HFFc6 (cell line): Measurements from ENCODE around the gene ZSCAN5A. TPM values are rescaled to one million over a fixed set of nuclear protein-coding genes. Genes with fewer than 3 reads are reported as not detected.
"Not testable (repeated sequence)": the region's sequence is repeated elsewhere in the genome, so short reads cannot be mapped to it uniquely, and the experiment has no call there.

ENCODE experiments used
- DNase-seq: peaks from one replicate; pipeline ENCODE4 v3.0.0-alpha.2; 2018
- H3K27ac Mint-ChIP-seq: 2 replicates; pipeline ENCODE4 v1.8.0; 2020; ENCODE audit warnings: mild to moderate bottlenecking, mixed read lengths
- H3K27me3 Mint-ChIP-seq: 2 replicates; pipeline ENCODE4 v1.8.0; 2021; ENCODE audit warnings: mild to moderate bottlenecking, moderate library complexity, mixed read lengths; ENCODE audit not compliant: insufficient read depth
- H3K36me3 Mint-ChIP-seq: 2 replicates; pipeline ENCODE4 v1.8.0; 2021; ENCODE audit warnings: low read depth, mixed read lengths
- H3K4me1 Mint-ChIP-seq: 2 replicates; pipeline ENCODE4 v1.8.0; 2020; ENCODE audit warnings: low read depth, mixed read lengths
- H3K4me3 Mint-ChIP-seq: 2 replicates; pipeline ENCODE4 v1.8.0; 2020; ENCODE audit warnings: mild to moderate bottlenecking, moderate library complexity, mixed read lengths
- H3K9me3 Mint-ChIP-seq: 2 replicates; pipeline ENCODE4 v1.8.0; 2020; ENCODE audit warnings: mild to moderate bottlenecking, mixed read lengths
- total RNA-seq, 6 experiments: library from RNA; stranded (reverse); fragmentation: NEBNext Ultra II Directional; extraction: Animal tissue kit (Norgen Biotek cat#: 25700); gene quantifications; 2 replicates in 1 of 6; 3 replicates in 5 of 6; pipeline ENCODE4 v1.2.3, GENCODE V29; 2021
- TF ChIP-seq, protein P1 (sequence below): fragments of 200-600 bp; sonication (generic); IDR thresholded peaks from 2 replicates; pipeline ENCODE4 v1.5.0; 2021; ENCODE audit warnings: antibody characterized with exemption, mild to moderate bottlenecking

The ZSCAN5A gene
- total RNA-seq, 6 experiments from 2014 or later, result 5.0 to 6.8 (median 5.8) TPM

DNA sequence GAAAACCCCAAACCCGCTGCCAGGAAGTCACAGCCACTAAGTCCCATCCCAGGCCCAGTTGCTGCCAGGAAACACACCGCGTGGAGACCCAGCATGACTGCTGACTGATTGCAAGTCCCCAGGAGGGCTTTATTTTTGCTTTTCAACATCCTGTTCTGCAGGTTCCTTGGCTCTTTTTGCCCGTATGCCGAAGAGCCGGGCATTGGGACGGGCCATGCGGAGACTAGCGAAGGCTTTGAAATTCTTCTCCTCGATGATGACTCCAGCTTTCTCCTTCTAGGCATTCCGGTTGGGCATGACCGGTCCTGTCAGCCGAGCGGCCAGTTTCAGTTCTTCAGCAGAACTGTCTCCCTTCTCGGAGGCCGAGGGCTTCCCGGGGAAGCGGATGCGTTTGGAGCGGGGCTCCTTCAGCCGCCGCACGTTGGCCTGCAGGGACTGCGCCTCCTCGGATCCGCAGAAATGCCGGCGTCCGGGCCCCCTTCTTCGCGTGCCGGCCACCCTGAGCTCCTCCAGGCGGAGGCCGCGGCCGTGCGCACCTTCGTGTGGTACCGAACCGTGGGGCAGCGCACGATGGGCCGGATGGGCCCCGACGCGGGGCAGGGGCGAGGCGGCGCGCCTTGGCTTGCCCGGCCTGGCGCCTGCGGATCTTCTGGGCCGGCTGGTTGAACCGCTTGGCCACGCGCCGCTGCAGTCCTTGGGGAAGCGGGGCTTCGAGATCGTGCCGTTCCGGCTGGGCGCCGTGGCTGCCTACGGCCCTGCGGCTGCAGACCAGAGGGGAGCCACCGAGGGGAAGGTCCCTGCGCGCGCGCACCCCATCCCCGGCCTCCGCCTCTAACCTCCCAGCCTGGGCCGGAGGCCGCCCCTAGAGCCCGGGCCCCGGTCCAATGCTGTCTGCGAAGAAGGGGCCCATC, 97.3 kb downstream of the ZSCAN5A start:
- no peaks in the 10 kb centered on the region for H3K4me1 Mint-ChIP-seq
- DNase-seq, result no peak
- H3K36me3 Mint-ChIP-seq, result peaks cover 17% of the 10 kb centered on the region
- H3K4me3 Mint-ChIP-seq, result no peak overlapping the region
- TF ChIP-seq, protein P1, sequence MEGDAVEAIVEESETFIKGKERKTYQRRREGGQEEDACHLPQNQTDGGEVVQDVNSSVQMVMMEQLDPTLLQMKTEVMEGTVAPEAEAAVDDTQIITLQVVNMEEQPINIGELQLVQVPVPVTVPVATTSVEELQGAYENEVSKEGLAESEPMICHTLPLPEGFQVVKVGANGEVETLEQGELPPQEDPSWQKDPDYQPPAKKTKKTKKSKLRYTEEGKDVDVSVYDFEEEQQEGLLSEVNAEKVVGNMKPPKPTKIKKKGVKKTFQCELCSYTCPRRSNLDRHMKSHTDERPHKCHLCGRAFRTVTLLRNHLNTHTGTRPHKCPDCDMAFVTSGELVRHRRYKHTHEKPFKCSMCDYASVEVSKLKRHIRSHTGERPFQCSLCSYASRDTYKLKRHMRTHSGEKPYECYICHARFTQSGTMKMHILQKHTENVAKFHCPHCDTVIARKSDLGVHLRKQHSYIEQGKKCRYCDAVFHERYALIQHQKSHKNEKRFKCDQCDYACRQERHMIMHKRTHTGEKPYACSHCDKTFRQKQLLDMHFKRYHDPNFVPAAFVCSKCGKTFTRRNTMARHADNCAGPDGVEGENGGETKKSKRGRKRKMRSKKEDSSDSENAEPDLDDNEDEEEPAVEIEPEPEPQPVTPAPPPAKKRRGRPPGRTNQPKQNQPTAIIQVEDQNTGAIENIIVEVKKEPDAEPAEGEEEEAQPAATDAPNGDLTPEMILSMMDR, result no peak
- H3K27ac Mint-ChIP-seq, result no peak overlapping the region
- no peaks in the 10 kb centered on the region; the same call in 1 of the 2 replicates for H3K27me3 Mint-ChIP-seq
- peaks cover 40% of the 10 kb centered on the region for H3K9me3 Mint-ChIP-seq

DNA sequence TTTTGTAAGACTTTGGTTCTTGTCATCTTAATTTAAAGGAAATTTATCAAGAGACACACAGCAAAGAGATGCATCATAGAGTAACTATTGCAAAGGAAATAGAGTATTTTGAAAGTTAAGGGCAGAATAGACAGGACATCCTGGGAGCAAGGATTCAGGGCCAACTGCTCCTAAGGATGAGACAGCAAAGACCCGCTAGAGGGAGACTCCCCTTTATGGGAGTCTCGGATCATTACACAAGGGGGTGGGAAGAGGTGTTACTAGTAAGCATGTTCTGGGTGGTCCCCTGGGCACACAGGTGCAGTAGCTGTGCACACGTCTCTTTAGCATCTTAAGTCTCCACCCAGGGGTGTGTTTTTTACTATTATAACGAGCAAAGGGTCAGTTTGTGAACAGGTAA, 102.9 kb downstream of the ZSCAN5A start:
- H3K4me3 Mint-ChIP-seq, result no peak overlapping the region
- peaks cover 4% of the 10 kb centered on the region; the same call in 1 of the 2 replicates for H3K36me3 Mint-ChIP-seq
- H3K27me3 Mint-ChIP-seq, result peaks cover 4% of the 10 kb centered on the region; the same call in 1 of the 2 replicates
- peaks cover 33% of the 10 kb centered on the region for H3K9me3 Mint-ChIP-seq
- H3K27ac Mint-ChIP-seq, result no peak overlapping the region
- TF ChIP-seq, protein P1, result no peak
- no peak for DNase-seq
- H3K4me1 Mint-ChIP-seq, result no peaks in the 10 kb centered on the region

DNA sequence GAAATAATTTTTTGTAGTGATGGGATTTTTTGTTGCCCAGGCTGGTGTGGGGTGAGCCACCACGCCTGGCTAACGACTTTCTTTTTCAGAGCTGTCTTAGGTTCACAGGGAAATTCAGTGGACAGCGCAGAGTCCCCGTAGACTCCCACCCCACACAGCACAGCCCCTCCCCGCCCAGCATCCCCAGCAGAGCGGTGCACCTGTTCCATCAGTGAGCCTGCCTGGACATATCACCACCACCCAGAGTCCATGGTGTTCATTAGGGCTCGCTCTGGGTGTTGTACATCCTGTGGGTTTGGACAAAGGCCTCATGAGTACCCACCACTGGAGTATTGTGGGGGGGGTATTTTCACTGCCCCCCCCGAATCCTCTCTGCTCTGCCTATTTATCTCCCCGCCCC, 104.6 kb downstream of the ZSCAN5A start:
- H3K4me1 Mint-ChIP-seq, H3K27ac Mint-ChIP-seq: not testable (repeated sequence)

DNA sequence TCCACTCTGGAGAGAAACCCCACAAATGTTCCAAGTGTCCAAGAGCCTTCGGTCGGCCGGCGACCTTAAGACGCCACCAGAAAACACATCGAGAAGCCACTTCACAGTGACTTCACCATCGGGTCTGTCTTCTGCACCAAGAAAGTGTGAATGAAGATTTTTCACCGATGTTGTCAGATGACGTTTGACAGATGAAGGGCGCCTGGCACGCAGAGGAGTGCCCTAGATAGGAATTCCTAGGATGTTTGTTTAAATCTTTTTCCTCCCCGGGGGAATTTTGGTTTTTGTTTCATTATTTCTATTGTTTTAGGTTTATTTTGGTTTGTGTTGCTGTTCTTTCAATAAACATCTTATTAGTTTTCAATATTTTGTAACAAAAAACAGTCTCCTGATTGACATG, 105.5 kb downstream of the ZSCAN5A start:
- Mint-ChIP-seq H3K4me3 (no peak overlapping the region), H3K36me3 (peaks cover 4% of the 10 kb centered on the region; the same call in 1 of the 2 replicates), H3K27me3 (peaks cover 4% of the 10 kb centered on the region; the same call in 1 of the 2 replicates), H3K9me3 (peaks cover 19% of the 10 kb centered on the region), H3K4me1 (no peaks in the 10 kb centered on the region), H3K27ac (no peak overlapping the region)
- no peak for DNase-seq
- TF ChIP-seq, protein P1, result no peak

More for the DNA sequence above, 104.6 kb downstream of the ZSCAN5A start:
- peaks cover 28% of the 10 kb centered on the region for H3K9me3 Mint-ChIP-seq
- not testable (repeated sequence) for H3K4me3 Mint-ChIP-seq, DNase-seq, H3K27me3 Mint-ChIP-seq, H3K36me3 Mint-ChIP-seq

DNA sequence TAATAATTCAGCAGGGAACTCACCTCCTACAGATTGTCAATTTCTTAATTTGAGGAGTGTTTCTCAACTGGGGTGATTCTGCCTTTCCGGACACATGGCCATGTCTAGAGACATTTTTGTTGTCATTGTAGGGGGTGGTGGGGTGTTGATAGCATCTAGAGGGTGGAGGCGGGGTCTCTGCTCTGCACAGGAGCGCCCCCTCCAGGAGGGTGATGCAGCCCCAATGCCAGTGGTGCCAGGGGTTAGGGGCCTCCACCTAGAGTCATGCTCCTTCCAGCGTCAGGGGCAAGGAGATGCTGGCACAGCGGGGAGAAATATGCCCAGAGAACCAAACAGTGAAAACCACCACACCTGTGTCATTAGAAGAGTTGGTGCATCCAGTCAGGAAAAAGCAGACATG, 107.1 kb downstream of the ZSCAN5A start:
- peaks cover 11% of the 10 kb centered on the region for H3K9me3 Mint-ChIP-seq
- not testable (repeated sequence) for H3K4me3 Mint-ChIP-seq, H3K36me3 Mint-ChIP-seq, H3K27ac Mint-ChIP-seq, H3K27me3 Mint-ChIP-seq, DNase-seq, H3K4me1 Mint-ChIP-seq

DNA sequence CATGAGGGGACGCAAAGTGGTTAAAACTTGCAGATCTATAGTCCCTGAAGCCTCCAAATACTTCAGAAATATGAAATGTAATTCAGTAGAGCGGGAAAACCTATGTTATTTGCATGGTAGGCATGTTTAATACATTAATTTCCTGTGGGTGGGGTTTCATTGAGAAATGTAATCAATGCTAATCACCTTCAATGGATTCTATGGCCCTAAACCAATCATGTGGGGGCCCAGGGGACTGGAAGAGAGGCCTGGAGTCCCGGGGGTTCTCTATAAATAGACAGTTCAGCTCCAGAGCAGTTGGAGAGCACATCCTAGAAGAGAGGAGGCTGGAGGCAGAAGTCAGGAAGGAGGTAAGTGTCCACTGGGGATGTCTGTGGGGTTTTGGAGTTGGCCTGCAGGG, 112.7 kb downstream of the ZSCAN5A start, which contains the start of gene ZSCAN5C:
Gene ZSCAN5C, plus strand, starts transcription at position 301 of the 400 bp plus-strand sequence. CDS start 3,641 bp downstream, outside the sequence.
- peaks cover under 1% of the 10 kb centered on the region; the same call in 1 of the 2 replicates for H3K27me3 Mint-ChIP-seq
- DNase-seq, result no peak

More for the DNA sequence above, 112.7 kb downstream of the ZSCAN5A start, which contains the start of gene ZSCAN5C:
- peaks cover 14% of the 10 kb centered on the region; the same call in 1 of the 2 replicates for H3K9me3 Mint-ChIP-seq
- TF ChIP-seq, protein P1, result no peak
- H3K36me3 Mint-ChIP-seq, result no peaks in the 10 kb centered on the region
- H3K27ac Mint-ChIP-seq, result no peak within 1 kb of the TSS
- no peaks in the 10 kb centered on the region for H3K4me1 Mint-ChIP-seq
- H3K4me3 Mint-ChIP-seq, result no peak within 1 kb of the TSS
